Activated T-cell treated with anti-CD3 and anti-CD28 coated beads for 1 hour (primary cell): ENCODE measurements around the gene MUC2.

Experiments
- DNase-seq: peaks from one replicate; pipeline ENCODE4 v3.0.0-alpha.2; 2020; ENCODE audit warnings: low read depth

The MUC2 gene

DNA sequence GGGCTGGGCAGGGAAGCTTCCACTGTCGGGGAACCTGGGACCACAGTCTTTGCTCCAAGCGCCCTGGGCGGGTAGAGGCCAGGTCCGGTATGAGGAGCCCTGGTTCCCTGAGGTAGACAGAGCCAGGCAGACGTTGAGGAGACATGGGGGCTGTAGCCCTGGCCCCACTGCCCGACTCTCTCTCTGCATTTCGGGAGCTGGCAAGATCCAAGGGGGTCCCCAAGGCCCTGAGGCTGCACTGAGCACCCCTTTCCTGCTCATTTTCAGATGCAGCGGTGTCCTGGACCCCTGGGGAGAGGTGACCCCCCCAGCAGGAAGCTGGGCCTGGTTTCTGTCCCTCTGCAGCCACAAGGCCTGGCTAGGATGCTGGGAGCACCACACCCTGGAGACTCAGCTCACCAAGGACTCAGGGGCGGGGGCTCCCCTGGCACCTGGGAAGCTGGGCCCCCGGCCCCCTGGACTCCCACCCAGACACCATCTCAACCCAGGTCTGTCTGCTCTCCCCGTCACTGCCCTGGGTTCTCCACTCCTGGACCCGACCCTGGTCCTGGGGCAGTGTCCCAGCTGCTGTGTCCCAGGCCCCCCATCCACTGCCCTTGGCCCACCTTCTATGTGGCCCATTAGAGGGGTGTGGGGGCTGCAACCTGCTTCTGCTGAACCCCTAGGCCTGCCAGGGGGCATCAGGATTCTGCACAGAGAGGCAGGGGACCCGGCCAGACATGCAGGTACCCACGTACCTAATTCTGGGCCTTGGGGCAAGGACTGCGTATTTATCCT is 23.1 kb upstream of the MUC2 start:
- DNase-seq = no peak

DNA sequence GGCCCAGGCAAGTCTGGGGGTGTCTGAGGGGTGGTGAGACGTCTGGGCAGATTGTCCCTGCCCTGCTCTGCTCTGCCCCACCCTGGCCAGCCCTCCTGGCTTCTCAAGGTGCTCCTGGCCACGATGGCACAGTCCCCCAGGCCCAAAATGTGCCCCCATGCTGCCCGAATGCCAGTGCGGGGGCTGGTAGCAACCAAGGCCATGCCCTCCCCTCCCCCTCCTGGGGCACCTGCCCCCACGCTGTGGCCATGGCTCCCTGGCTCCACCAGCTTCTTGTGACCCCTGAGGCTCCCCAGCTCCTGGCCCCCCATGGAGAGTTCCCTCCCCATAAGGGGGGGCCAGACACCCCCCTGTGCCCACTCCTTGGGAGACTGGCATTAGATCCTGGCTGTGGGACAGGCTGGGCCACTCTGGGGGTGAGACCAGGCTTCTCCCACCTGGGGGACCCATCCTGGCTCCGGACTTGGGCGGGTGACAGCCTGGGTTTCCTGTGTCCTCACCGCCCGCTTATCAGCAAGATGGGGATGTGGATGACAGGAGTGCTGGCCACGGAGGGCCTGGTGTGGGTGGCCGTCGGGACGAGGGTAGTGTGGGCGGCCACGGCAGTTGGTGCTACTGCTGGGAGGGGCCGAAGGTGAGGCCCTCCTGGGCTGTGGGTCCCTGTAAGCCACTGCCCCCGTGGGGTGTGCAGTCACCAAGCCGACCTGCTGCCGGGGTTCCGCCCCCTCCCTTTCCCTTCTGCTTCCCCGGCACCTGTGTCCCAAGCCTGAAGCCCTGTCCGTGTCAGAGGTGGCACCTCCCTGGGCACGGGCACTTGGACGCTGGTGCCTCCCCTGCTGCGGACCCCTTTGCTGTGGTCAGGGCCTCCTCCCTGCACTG is 22.3 kb upstream of the MUC2 start:
- no peak for DNase-seq

DNA sequence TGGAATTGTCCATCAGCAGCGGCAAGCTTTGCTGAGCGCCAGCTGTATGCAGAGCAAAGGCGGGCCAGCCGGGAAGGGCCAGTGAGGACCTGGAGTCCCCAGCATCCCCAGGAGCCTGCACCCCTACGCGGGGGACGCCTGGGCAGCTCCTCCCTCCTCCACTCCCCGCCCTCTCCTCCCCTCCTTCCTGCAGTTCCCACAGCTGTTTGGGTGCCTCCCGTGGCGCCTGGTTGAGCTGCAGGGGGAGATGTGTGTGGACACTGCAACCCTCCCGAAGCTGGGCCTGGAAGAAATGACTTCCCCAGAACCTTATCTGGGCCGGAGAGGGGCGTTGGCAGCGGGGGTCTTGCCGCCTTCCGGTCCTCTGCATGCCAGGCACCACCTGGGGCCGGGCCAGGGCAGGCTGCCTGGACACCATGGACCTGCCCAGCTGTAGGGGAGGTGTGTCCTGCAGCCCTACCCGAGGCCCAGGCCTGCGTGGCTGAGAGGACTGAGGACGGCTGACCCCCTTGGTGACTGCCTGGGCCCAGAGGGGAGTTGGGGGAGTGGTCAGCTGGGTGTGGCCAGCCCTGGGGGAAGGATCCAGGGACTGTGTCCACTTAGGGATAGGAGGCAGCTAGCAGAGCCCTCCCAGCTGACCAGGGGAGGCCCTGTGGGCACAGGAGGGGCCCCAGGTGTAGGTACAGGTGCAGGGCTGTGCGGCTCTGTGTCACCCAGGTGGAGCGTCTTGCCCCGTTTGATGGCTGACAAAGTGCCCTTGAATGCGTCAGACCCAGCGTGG is 21.4 kb upstream of the MUC2 start:
- no peak for DNase-seq

GRCh38 chr11:1054143-1055108 is 20.2 kb upstream of the MUC2 start:
- DNase-seq = no peak

DNA sequence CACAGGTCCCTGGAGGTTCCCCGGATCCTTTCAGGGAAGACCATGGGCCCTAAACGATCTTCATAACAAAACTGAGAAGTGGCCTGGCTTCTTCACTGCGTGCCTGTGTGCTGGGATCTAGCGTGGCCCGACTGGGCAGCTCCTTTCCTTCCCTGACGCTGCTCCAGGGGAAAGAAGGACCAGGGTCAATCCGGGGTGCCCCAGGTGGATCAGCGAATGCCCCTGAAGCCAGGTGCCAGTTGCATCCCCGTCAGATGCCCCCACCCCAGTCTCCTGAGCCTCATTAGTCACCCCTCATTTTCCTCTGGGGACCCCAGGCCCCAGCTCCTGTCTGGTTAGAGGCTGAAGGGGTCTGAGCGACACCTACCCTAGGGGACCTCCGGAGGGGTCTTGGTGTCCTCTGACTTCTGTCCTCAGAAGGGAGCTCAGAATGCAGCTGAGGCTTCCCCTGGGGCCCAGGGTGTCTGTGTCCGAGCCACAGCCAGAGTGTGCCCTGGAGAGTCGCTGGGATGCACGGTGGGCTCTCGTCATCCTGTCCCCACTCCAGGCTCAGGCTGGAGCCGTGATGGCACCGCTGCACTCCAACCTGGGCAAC is 19.5 kb upstream of the MUC2 start:
- DNase-seq = no peak

DNA sequence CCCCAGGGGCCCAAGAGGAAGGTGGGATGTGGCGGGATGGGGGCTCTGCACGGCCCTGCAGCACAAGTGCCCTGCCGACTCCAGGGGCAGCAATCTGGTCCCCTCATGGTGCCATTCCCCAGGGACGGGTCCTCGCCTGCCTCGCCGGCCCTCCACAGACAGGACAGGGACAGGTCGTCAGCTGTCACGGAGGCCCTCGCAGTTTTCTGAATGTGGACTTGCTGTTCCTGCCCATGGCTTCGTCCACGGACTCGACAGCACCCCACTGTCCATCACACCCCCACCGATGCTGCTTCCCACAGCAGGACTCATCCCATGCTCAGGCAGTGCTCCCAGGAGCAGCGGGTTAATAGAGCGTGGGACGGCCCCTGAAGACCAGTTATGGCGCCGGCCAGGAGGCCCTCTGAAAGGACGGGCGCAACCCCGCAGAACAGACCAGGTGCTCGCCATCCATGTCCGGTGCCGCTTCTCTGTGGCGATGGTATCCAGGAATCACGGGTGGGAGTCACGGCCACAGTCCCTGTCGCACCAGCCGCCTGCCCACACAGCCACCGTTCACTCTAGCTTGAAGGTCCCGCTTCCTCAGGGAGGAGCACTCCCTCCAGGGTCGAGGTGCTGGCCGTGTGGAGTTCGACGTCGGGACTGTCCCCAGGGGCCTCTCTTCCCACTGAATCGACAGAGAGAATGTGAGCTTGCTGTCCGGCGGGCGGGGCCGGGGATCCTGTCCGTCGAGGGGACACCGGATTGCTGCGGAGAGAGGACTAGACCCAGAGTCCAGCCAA is 18.5 kb upstream of the MUC2 start:
- DNase-seq = no peak

DNA sequence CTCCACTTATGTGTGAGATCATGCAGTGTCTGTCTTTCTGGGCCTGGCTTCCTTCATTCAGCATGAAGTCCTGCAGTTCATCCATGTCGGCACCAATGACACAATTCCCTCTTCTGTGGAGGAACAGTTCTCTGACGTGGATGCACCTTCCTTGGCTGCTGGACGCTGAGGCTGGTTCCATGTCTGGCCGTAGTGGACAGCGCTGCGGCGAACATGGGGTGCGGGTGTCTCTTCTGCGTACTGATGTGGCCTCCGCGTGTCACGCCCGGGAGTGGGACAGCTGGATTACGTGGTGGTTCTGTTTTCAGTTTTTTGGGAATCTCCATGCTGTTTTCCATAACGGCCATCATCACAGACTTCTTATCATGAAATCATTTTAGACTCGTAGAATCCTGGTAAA is 16.9 kb upstream of the MUC2 start:
- DNase-seq = no peak

- no peak for DNase-seq
Observed at GRCh38 chr11:1059759-1060158, 14.9 kb upstream of the MUC2 start.

GRCh38 chr11:1060410-1060809 is 14.3 kb upstream of the MUC2 start:
- DNase-seq = no peak

DNA sequence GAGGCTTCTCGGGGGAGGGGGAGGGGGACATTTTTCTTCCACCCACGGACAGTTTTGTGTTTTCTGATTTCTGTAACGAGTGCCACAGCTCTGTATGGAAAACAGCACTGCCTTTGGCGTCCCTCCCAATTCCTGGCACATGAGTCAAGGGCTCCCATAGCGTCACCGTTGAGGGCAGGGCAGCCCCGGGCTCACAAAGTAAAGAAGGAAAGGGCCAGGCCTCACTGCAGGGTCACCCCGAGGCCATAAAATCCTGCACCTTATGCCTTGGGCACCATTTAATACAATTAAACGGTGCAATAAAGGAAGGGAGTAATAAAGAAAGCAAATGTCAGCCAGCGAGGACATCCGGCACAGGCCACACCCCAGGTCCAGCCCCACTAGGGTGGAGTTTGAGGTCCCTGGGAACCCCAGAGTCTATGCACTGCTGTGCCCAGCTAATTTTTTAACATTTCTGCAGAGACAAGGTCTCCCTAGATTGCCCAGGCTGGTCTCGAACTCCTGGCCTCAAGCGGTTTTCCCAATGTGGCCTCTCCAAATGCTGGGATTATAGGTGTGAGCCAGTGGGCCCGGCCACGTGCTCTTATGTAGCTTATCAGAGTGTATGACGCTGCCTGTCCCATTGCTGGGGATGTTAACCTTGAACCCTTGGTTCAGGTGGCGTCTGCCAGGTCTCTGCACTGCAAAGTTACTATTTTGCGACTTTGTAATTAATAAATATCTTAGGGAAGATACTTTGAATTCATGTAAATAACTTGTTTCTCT is 13.6 kb upstream of the MUC2 start:
- no peak for DNase-seq

GRCh38 chr11:1062075-1062820 is 12.4 kb upstream of the MUC2 start:
- DNase-seq = no peak

GRCh38 chr11:1064167-1064566 is 10.5 kb upstream of the MUC2 start:
- DNase-seq = no peak

DNA sequence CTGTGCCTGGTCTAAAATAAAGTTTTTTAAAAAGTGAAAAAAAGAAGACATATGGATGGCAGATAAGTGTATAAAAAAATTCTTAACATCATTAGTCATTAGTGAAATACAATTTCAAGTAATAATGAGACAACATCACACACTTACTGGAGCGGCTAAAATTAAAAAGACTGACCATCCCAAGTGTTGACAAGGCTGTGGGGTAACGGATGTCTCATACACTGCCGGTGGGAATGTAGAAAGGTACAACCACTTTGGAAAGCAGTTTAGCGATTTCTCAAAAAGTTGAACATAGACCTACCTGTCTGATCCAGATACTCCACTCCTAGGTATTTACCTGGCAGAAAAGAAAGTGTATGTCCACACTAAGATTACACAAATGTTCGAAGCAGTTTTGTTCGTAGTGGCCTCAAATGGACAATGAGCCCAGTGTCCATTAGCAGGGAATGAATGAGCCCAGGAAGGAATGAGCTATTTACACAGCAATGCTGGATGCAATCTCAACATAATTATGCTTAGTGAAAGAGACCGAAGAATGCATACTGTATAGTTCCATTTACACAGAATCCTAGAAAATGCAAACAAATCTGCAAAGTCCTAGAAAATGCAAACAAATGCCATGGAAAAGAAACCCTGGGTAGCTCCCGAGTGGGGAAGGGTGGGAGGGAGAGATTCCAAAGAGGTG is 6.7 kb upstream of the MUC2 start:
- DNase-seq = no peak

DNA sequence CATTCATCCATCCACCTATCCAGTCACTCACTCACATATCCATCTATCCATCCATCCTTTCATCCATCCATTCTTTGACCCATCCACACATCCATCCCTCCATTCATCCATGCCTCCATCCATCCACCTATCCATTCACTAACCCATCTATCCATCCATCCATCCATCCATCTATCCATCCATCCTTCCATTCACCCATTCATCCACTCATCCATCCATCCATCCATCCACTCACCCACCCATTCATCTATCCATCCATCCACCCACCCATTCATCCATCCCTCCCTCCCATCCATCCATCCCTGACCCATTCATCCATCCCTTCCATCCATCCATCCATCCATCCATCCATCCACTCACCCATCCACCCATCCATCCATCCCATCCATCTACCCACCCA is 4.9 kb upstream of the MUC2 start:
- no peak for DNase-seq

GRCh38 chr11:1070594-1071462 is 3.8 kb upstream of the MUC2 start:
- DNase-seq = no peak

- no peak for DNase-seq
Observed at GRCh38 chr11:1071571-1072115, 3.0 kb upstream of the MUC2 start.
